Stimulated activated CD4-positive, alpha-beta T cell treated with anti-CD3 and anti-CD28 coated beads, TNF-alpha, amount 100 ng/mL, for 48 hours (primary cell): ENCODE results near the gene NFE2L1.
A peak's percentile ranks its signal among the peaks of the same experiment; 100 is the strongest.
"Not testable (repeated sequence)": the region's sequence is repeated elsewhere in the genome, so short reads cannot be mapped to it uniquely, and the experiment has no call there.

Source experiments
- DNase-seq, 3 donors: peaks; one replicate each; pipeline ENCODE4 v3.0.0-alpha.2; 2020; ENCODE audit warnings: low read depth in 3 of 3

Gene NFE2L1

GRCh38 chr17:48067808-48068207, 19.6 kb downstream of the NFE2L1 start:
- not testable (repeated sequence) for DNase-seq

- no peak for DNase-seq
Observed at GRCh38 chr17:48068491-48068961, 20.4 kb downstream of the NFE2L1 start.

- DNase-seq, result no peak
Observed at GRCh38 chr17:48070195-48070594, 22.0 kb downstream of the NFE2L1 start.

- DNase-seq, result no peak
Observed at GRCh38 chr17:48071654-48072053, 23.5 kb downstream of the NFE2L1 start.

- DNase-seq, result not testable (repeated sequence)
Observed at GRCh38 chr17:48072811-48073210, 24.7 kb downstream of the NFE2L1 start.

- not testable (repeated sequence) for DNase-seq
Observed at GRCh38 chr17:48073566-48074094, 25.5 kb downstream of the NFE2L1 start.

- DNase-seq, result peak; percentile 34 to 56 (median 53)
Observed at GRCh38 chr17:48074322-48075081, 26.3 kb downstream of the NFE2L1 start.

GRCh38 chr17:48077152-48077551, 29.0 kb downstream of the NFE2L1 start:
- DNase-seq, result not testable (repeated sequence)

- DNase-seq, result no peak
Observed at GRCh38 chr17:48081858-48082257, 33.7 kb downstream of the NFE2L1 start.

- no peak for DNase-seq
Observed at GRCh38 chr17:48084932-48085331, 36.8 kb downstream of the NFE2L1 start.

GRCh38 chr17:48093341-48094045, 45.3 kb downstream of the NFE2L1 start:
- no peak for DNase-seq

GRCh38 chr17:48095611-48096010, 47.5 kb downstream of the NFE2L1 start:
- DNase-seq, result no peak

- no peak for DNase-seq
Observed at GRCh38 chr17:48100160-48100559, 52.0 kb downstream of the NFE2L1 start.

GRCh38 chr17:48100591-48101011, 52.4 kb downstream of the NFE2L1 start:
- DNase-seq, result no peak

- DNase-seq, result peak; percentile 85 to 92 (median 91)
Observed at GRCh38 chr17:48101012-48101720, 53.0 kb downstream of the NFE2L1 start, which contains the start of gene CBX1. CBX1 (minus strand) TSS chr17:48101478; CDS start chr17:48077004, 24,474 bp downstream.

- no peak for DNase-seq
Observed at GRCh38 chr17:48102043-48102750, 54.0 kb downstream of the NFE2L1 start.

- peak in 1 of 3 donors; percentile 17 for DNase-seq
Observed at GRCh38 chr17:48102798-48103715, 54.9 kb downstream of the NFE2L1 start.

GRCh38 chr17:48104440-48104839, 56.3 kb downstream of the NFE2L1 start:
- DNase-seq, result no peak

- DNase-seq, result no peak
Observed at GRCh38 chr17:48106802-48107136, 58.6 kb downstream of the NFE2L1 start.
